IPS DF 6.9 (cell line): ENCODE data around the gene NLGN4X.
A peak's percentile ranks its signal among the peaks of the same experiment; 100 is the strongest.

Experiments
- DNase-seq: peaks from one replicate; pipeline ENCODE4 v3.0.0-alpha.2; 2013; ENCODE audit warnings: low read depth, low spot score
- H3K27ac ChIP-seq: one replicate; pipeline ENCODE4 v1.5.1; 2013; ENCODE audit warnings: low read length, control low read depth
- H3K27me3 ChIP-seq: 2 replicates; pipeline ENCODE4 v1.6.1; 2013; ENCODE audit warnings: mild to moderate bottlenecking, low read length; ENCODE audit not compliant: control insufficient read depth, insufficient read depth
- H3K36me3 ChIP-seq: 2 replicates; pipeline ENCODE4 v1.6.1; 2013; ENCODE audit warnings: low read length; ENCODE audit not compliant: control insufficient read depth, insufficient read depth
- H3K4me1 ChIP-seq: 2 replicates; pipeline ENCODE4 v1.6.1; 2013; ENCODE audit warnings: low read length; ENCODE audit not compliant: control insufficient read depth, insufficient read depth
- H3K4me3 ChIP-seq: 2 replicates; pipeline ENCODE4 v1.5.1; 2013; ENCODE audit warnings: mild to moderate bottlenecking, low read length
- H3K9me3 ChIP-seq: 2 replicates; pipeline ENCODE4 v1.6.1; 2013; ENCODE audit warnings: low read length, inconsistent platforms; ENCODE audit not compliant: control insufficient read depth, insufficient read depth
- WGBS: extraction: QIAGEN DNeasy Blood & Tissue Kit; methylation state at CpG from one replicate; pipeline ENCODE4 v1.1.7; 2013; ENCODE audit warnings: mixed read lengths, missing lambda C conversion rate; ENCODE audit not compliant: insufficient read length, insufficient coverage; 5-methylcytosine and 5-hydroxymethylcytosine counted together

The NLGN4X gene

DNA sequence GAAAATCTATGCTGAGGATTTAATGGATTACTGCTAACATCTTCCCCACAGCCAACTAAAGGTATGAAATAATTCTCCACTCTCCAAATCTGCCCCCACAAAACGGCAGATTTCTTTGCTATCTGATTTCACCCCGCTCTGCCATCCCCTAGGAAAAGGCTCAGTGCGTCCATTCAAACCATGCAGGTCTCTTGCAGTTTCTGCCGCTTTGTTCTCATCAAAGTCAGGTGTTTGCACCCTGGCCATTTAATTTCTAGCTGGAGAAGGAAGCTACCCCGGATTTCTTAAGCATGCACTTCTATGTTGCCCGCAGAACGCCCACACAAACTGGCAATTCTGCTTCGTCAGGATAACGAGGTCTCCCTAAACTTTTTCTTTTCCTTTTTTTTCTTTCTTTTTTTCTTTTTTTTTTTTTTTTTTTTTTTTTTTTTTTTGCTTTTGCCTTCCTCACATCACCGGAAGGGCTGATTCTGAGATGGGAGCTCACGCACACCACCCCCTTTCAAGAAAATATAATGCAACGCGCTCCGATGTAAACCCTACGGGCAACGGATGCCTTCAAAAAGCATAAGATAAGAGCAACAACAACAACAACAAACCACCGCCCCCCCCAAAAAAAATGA, 3.3 kb downstream of the NLGN4X start:
- no CpG with 5 or more reads among the region's 17 CpGs for WGBS
- Histone ChIP-seq H3K4me3 (peak overlapping the region; percentile 46; the same call in 1 of the 2 replicates), H3K27ac (no peak overlapping the region), H3K9me3 (no peaks in the 10 kb centered on the region), H3K36me3 (no peaks in the 10 kb centered on the region), H3K27me3 (no peaks in the 10 kb centered on the region), H3K4me1 (peaks cover 1% of the 10 kb centered on the region; the same call in 1 of the 2 replicates)
- no peak for DNase-seq

DNA sequence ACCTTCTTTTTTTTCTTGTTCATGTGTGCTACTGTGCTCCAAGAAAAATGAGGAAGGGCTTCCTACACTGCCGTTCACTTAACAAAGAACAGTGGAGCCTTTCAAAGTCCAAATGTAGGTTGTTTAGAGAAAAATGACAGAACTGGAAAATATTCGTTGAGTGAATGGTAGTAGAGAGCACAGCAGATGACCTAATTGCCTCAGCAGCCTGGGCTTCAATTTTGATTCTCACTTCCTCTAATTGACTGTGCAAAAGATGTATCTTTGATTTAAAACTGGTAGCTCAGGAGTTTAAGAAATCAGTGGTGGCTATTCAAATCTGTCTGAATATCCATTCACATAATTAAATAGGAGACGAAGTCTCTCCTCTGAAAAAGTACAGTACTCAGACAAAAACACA, 5.2 kb downstream of the NLGN4X start:
- no peaks in the 10 kb centered on the region for H3K9me3 ChIP-seq
- no CpG with 5 or more reads among the region's 3 CpGs for WGBS
- H3K4me3 ChIP-seq, result no peak overlapping the region
- H3K27me3 ChIP-seq, result no peaks in the 10 kb centered on the region
- H3K36me3 ChIP-seq, result no peaks in the 10 kb centered on the region
- no peak overlapping the region for H3K27ac ChIP-seq
- H3K4me1 ChIP-seq, result peaks cover 1% of the 10 kb centered on the region; the same call in 1 of the 2 replicates
- DNase-seq, result no peak

DNA sequence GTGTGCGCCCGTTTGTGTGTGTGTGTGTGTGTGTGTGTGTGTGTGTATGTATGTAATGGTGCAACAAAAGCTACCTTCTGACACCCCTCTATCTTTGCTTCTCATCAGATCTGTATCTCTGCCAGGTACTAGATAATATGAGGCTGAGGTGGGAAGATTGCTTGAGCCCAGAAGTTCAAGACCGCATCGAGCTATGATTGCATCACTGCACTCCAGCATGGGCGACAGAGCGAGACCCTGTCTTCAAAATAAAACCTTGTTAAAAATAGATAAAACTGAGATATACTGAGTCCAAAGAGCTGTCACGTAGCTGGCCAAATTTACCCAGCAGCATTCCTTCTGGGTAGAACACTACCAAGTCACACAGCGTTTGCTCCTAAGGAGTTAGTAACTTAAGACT, 18.4 kb downstream of the NLGN4X start:
- no peak overlapping the region for H3K4me3 ChIP-seq
- WGBS, result no CpG with 5 or more reads among the region's 8 CpGs
- H3K4me1 ChIP-seq, result no peaks in the 10 kb centered on the region
- no peak for DNase-seq
- no peaks in the 10 kb centered on the region for H3K9me3 ChIP-seq
- no peak overlapping the region for H3K27ac ChIP-seq
- no peaks in the 10 kb centered on the region for H3K36me3 ChIP-seq
- no peaks in the 10 kb centered on the region for H3K27me3 ChIP-seq

DNA sequence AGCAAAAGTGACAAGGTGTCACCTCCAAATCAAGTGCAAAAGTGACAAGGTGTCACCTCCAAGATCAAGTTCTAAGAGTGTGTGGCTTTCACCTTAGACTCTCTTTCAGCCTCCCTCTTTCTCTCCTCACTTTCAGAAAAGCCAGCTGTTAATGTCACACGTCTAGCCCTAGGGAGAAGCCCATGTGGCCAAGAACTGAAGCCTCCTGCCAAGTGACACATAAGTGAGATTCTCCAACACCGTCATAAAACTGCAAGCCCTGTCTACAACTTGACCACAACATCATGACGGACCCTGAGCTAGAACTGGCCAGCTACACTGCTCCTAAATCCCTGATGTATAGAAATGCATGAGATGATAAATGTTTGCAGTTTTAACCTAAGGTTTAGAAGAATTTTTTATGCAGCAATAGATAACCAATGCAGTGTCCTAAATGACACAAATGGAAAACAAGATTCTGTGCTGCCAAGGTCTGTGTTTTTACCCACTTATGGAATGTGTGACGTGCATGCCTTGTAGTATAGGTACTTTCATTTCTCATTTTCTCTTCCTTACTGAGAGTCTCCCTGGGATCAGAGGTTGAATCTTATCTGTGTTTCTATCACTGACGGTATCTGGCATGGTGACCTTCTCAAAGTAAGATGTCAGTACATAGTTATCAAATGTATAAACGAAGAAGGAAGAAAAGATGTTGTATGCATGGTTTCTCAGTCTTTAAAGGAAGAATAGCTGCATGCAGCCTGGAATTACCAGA, 25.0 kb downstream of the NLGN4X start:
- H3K4me1 ChIP-seq, result no peaks in the 10 kb centered on the region; the same call in 1 of the 2 replicates
- no peaks in the 10 kb centered on the region for H3K9me3 ChIP-seq
- H3K36me3 ChIP-seq, result no peaks in the 10 kb centered on the region
- no peak overlapping the region for H3K4me3 ChIP-seq
- H3K27ac ChIP-seq, result no peak overlapping the region
- H3K27me3 ChIP-seq, result no peaks in the 10 kb centered on the region
- no peak for DNase-seq
- no CpG with 5 or more reads among the region's 6 CpGs for WGBS

DNA sequence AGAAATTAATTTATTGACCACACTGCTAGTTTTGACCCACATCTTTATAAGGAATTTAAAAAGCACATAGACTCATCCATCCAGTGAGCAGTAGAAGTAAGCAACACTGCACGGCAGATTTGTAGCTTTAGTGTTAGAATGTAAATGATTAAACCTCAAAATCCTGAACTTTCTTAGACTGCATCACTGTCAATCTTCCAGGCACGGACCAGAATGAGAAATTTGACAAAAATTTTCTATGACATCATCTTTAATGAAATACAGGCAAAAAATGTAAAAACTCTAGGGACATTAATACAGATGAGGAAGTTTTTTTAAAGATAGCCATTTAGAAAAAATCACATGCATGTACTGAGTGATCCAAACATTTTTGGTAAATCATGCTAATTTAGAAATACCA, 29.2 kb downstream of the NLGN4X start:
- no peak overlapping the region for H3K4me3 ChIP-seq
- no peaks in the 10 kb centered on the region for H3K4me1 ChIP-seq
- no peak overlapping the region for H3K27ac ChIP-seq
- WGBS, result no CpG with 5 or more reads among the region's 2 CpGs
- no peaks in the 10 kb centered on the region for H3K36me3 ChIP-seq
- no peaks in the 10 kb centered on the region for H3K9me3 ChIP-seq
- no peak for DNase-seq
- H3K27me3 ChIP-seq, result no peaks in the 10 kb centered on the region

DNA sequence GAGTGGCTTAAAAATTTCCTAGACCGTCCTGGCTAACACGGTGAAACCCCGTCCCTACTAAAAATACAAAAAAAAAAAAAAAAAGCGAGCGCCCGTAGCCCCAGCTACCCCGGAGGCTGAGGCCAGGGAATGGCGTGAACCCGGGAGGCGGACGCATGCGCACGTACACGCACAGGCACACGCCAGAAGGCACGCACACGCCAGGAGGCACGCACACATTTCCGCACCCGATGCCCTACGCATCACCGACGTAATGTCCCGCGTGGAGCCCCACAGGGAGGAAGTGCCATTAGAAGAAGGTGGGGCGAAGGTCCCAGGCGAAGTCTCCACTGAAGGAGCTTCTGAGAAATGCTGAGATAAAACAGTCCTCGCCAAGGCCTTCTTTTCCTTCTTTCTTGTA, 41.4 kb downstream of the NLGN4X start:
- no peak for DNase-seq
- H3K27ac ChIP-seq, result no peak overlapping the region
- no peaks in the 10 kb centered on the region for H3K4me1 ChIP-seq
- no peaks in the 10 kb centered on the region for H3K27me3 ChIP-seq
- H3K9me3 ChIP-seq, result no peaks in the 10 kb centered on the region
- H3K36me3 ChIP-seq, result no peaks in the 10 kb centered on the region
- H3K4me3 ChIP-seq, result no peak overlapping the region
- WGBS, result no CpG with 5 or more reads among the region's 28 CpGs

DNA sequence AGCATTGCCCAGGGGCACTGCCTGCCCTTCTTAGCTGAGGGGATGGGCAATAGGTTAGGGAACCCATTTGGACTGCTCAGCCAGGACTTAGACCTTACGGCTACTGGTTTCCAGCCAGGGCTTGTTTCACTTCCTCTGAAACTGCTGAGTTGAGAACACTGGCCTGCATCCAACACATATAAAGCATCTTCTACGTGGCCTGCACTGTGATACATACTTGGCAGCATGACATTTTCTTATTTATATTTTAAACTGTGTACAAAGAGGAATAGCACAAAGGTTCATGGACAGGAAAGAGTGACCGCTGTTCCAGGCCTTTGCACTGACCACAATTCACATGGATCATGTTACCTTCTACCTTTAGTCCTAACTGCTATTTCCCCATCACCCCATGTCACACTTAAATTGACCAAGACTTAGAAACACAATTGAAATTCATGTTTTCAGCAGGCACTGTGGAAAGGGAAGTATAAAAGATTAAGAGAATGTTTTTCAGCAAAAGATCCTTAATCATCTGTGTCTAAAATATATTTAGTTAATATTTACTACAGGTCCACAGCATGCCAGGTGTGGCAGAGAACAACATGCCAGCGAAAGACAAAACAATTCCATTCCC, 43.7 kb downstream of the NLGN4X start:
- WGBS, result no CpG with 5 or more reads among the region's 4 CpGs
- no peak for DNase-seq
- Histone ChIP-seq H3K4me1 (no peaks in the 10 kb centered on the region), H3K9me3 (no peaks in the 10 kb centered on the region), H3K27me3 (no peaks in the 10 kb centered on the region), H3K27ac (no peak overlapping the region), H3K36me3 (no peaks in the 10 kb centered on the region), H3K4me3 (no peak overlapping the region)

DNA sequence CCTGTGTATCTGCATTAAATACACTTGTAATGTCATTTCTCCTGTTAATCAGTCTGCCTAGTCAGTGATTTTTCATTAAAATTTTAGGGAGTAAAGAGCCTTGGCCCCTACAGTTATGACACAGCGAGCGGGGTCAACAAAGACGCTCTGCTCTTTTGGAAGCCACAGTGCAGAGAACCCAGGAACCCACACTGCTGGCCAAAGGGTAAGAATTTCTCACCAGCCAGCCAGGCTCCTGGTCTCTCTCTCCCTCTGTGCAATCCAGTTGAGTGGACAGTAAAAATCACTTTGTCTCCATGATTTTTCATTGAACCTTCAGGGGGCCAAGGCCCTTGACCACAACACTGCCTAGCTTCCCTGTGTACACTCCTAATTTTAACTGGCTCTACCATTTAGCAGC, 52.8 kb downstream of the NLGN4X start:
- Histone ChIP-seq H3K27me3 (no peaks in the 10 kb centered on the region), H3K4me1 (no peaks in the 10 kb centered on the region), H3K4me3 (no peak overlapping the region), H3K36me3 (no peaks in the 10 kb centered on the region), H3K9me3 (no peaks in the 10 kb centered on the region), H3K27ac (no peak overlapping the region)
- WGBS, result no CpG with 5 or more reads among the region's 3 CpGs
- DNase-seq, result no peak

DNA sequence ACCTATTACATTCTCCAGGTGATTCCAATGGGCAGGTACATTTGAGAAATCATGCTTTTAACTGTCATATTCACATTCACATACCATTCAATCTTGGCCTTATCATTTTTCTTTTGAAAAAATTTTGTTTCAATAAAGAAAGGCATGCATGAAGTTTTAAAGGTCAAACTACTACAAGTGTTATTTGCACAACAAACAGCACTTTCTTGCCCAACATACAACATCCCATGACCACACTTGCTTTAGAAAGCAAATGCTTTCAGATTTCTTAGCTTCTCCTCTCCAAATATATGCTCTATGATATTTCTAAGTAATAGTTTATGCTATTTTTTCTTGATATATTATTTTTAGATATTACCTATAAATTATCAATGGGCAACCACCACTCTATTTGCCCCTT, 58.2 kb downstream of the NLGN4X start:
- H3K4me3 ChIP-seq, result no peak overlapping the region
- H3K27me3 ChIP-seq, result no peaks in the 10 kb centered on the region
- H3K27ac ChIP-seq, result no peak overlapping the region
- H3K36me3 ChIP-seq, result no peaks in the 10 kb centered on the region
- no peak for DNase-seq
- no peaks in the 10 kb centered on the region for H3K9me3 ChIP-seq
- H3K4me1 ChIP-seq, result no peaks in the 10 kb centered on the region

DNA sequence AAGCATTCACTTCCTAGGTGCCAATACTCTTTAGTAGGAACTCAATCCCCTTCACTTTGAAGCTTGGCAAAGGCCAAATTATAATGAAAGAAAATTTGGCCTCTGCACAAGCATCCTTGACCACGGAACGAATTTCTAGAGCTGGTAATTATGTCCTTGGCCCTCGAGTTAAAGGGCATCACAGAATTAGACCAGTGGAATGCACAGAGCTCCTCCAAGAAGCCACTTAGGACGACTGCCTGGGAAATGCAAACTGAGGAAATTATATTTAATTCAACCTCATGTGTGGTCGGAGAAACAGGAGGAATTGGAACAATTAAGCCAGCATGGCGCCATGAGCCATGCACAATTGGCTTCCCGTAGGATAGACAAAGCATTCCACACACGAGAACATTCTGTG, 59.3 kb downstream of the NLGN4X start:
- H3K4me3 ChIP-seq, result no peak overlapping the region
- no CpG with 5 or more reads among the region's 8 CpGs for WGBS
- DNase-seq, result no peak

More for the DNA sequence above, 59.3 kb downstream of the NLGN4X start:
- Histone ChIP-seq H3K27ac (no peak overlapping the region), H3K27me3 (no peaks in the 10 kb centered on the region), H3K36me3 (no peaks in the 10 kb centered on the region), H3K9me3 (no peaks in the 10 kb centered on the region), H3K4me1 (no peaks in the 10 kb centered on the region)
